ENCODE results near the gene KIF21A.

Gene KIF21A

DNA sequence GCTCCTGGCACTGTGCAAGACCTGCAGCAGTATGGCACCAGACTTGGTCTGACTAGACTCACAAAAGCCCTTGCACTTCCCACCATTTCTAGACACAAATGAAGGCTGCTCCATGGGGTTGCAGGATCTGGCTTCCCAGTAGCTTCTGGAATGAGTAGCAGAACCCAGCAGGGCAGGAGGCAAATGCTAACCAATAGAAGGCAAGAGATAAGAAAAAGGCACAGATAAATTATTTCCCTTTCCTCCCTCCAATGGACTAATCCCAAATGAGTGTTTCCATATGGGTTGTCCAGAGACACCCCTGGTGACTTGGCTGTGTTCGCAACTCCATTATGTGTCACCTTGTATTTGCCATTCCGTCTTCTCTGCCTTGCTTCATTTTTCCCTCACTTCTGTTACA lies 49.7 kb downstream of the KIF21A start:
- TF ChIP-seq TEAD4 (IDR thresholded peaks at IDR 0.05): no peak
- TF ChIP-seq, protein P1, sequence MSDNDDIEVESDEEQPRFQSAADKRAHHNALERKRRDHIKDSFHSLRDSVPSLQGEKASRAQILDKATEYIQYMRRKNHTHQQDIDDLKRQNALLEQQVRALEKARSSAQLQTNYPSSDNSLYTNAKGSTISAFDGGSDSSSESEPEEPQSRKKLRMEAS (IDR thresholded peaks at IDR 0.05): no peak
- TF ChIP-seq EP300 (IDR thresholded peaks at IDR 0.05; ENCODE audit: borderline replicate concordance): no peak
- TF ChIP-seq ZBTB7A (IDR thresholded peaks at IDR 0.05; ENCODE audit: low read depth): no peak
- no peak for TF ChIP-seq TCF12 (IDR thresholded peaks at IDR 0.05; ENCODE audit: low read depth)
- no peak for TF ChIP-seq RAD21 (IDR thresholded peaks at IDR 0.05; ENCODE audit: low read depth)
- TF ChIP-seq NFIC (IDR thresholded peaks at IDR 0.05): no peak
- TF ChIP-seq TAF1 (IDR thresholded peaks at IDR 0.05; ENCODE audit: low read depth): no peak
- TF ChIP-seq, protein P2, sequence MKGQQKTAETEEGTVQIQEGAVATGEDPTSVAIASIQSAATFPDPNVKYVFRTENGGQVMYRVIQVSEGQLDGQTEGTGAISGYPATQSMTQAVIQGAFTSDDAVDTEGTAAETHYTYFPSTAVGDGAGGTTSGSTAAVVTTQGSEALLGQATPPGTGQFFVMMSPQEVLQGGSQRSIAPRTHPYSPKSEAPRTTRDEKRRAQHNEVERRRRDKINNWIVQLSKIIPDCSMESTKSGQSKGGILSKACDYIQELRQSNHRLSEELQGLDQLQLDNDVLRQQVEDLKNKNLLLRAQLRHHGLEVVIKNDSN (IDR thresholded peaks at IDR 0.05): no peak
- no peak for TF ChIP-seq CEBPB (IDR thresholded peaks at IDR 0.05)
- no peak for TF ChIP-seq CREB1 (IDR thresholded peaks at IDR 0.05; ENCODE audit: low read depth)

DNA sequence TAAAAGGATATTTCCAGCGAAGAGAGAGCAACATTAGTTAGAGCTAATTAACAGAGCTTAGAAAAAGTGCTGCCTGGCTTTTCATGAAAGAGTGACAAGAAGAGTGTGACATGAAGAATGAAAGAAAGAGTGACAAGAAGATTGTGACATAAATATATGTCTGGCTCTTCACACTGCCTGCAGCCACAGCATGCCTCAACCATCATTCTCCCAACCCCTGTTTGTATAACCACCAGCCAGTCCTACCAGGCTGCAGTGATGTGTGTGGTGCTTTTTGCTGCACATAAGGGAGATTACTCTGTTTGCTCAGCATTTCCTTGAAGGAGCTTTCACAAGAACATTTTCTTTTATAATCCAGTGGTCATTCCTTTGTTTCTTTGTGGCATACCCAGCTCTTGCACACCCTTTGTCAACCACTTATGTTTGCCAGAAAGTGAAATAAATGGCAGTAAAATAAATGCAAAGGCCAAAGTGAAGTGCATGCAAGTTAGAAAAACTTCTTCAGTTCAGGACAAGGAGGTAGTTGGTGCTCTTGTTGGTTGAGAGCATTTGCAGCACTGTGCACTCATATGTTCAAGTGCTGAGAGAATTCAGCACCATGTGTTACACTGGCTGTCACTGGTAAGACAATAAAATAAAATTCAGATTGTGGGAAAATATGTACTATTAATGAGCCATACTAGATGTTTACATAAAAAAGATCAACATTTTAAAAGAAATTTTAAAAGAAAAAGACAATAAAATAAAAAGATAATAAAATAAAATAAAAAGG lies 50.6 kb downstream of the KIF21A start:
- TF ChIP-seq YY1 (IDR thresholded peaks at IDR 0.05; ENCODE audit: low read depth): no peak
- TF ChIP-seq NFIC (IDR thresholded peaks at IDR 0.05): no peak
- TF ChIP-seq, protein P3, sequence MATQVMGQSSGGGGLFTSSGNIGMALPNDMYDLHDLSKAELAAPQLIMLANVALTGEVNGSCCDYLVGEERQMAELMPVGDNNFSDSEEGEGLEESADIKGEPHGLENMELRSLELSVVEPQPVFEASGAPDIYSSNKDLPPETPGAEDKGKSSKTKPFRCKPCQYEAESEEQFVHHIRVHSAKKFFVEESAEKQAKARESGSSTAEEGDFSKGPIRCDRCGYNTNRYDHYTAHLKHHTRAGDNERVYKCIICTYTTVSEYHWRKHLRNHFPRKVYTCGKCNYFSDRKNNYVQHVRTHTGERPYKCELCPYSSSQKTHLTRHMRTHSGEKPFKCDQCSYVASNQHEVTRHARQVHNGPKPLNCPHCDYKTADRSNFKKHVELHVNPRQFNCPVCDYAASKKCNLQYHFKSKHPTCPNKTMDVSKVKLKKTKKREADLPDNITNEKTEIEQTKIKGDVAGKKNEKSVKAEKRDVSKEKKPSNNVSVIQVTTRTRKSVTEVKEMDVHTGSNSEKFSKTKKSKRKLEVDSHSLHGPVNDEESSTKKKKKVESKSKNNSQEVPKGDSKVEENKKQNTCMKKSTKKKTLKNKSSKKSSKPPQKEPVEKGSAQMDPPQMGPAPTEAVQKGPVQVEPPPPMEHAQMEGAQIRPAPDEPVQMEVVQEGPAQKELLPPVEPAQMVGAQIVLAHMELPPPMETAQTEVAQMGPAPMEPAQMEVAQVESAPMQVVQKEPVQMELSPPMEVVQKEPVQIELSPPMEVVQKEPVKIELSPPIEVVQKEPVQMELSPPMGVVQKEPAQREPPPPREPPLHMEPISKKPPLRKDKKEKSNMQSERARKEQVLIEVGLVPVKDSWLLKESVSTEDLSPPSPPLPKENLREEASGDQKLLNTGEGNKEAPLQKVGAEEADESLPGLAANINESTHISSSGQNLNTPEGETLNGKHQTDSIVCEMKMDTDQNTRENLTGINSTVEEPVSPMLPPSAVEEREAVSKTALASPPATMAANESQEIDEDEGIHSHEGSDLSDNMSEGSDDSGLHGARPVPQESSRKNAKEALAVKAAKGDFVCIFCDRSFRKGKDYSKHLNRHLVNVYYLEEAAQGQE (IDR thresholded peaks at IDR 0.05; ENCODE audit: low read depth): no peak
- no peak for TF ChIP-seq ZBTB7A (IDR thresholded peaks at IDR 0.05; ENCODE audit: low read depth)
- TF ChIP-seq TAF1 (IDR thresholded peaks at IDR 0.05; ENCODE audit: low read depth): no peak
- no peak for TF ChIP-seq TEAD4 (IDR thresholded peaks at IDR 0.05)
- no peak for TF ChIP-seq TCF12 (IDR thresholded peaks at IDR 0.05; ENCODE audit: low read depth)
- no peak for TF ChIP-seq CREB1 (IDR thresholded peaks at IDR 0.05; ENCODE audit: low read depth)
- TF ChIP-seq RAD21 (IDR thresholded peaks at IDR 0.05; ENCODE audit: low read depth): no peak
- TF ChIP-seq, protein P2 (IDR thresholded peaks at IDR 0.05): no peak
- TF ChIP-seq CEBPB (IDR thresholded peaks at IDR 0.05): no peak
- TF ChIP-seq EGR1 (IDR thresholded peaks at IDR 0.05): no peak
- TF ChIP-seq, protein P1 (IDR thresholded peaks at IDR 0.05): no peak

DNA sequence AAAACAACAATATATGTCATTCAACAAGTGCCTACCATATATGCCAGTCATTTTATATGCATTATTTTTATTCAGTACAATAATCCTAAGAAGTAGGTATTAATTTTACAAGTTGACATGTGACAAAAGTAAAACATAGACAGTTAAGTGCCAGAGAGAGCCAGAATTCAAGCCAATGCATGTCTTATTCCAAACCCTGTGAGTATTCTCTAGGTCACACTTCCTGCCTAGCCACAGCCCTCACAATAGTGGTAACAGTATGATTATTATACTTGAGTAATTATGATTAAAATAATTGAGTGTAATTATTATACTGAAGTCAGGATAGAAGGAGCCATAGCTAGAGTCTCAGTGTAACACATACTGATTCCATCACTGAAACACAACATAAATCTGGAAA lies 52.2 kb downstream of the KIF21A start:
- TF ChIP-seq EGR1 (IDR thresholded peaks at IDR 0.05) (no peak), FOXM1 (IDR thresholded peaks at IDR 0.05; ENCODE audit: borderline replicate concordance, low read depth) (no peak), TAF1 (IDR thresholded peaks at IDR 0.05; ENCODE audit: low read depth) (no peak), CREB1 (IDR thresholded peaks at IDR 0.05; ENCODE audit: low read depth) (no peak), RAD21 (IDR thresholded peaks at IDR 0.05; ENCODE audit: low read depth) (no peak), TCF12 (IDR thresholded peaks at IDR 0.05; ENCODE audit: low read depth) (no peak), ZBTB7A (IDR thresholded peaks at IDR 0.05; ENCODE audit: low read depth) (no peak), TEAD4 (IDR thresholded peaks at IDR 0.05) (no peak), CEBPB (IDR thresholded peaks at IDR 0.05) (no peak), NFIC (IDR thresholded peaks at IDR 0.05) (no peak), YY1 (IDR thresholded peaks at IDR 0.05; ENCODE audit: low read depth) (no peak), EP300 (IDR thresholded peaks at IDR 0.05; ENCODE audit: borderline replicate concordance) (no peak)
- TF ChIP-seq, protein P2 (IDR thresholded peaks at IDR 0.05): no peak
- TF ChIP-seq, protein P1 (IDR thresholded peaks at IDR 0.05): no peak
- TF ChIP-seq, protein P3 (IDR thresholded peaks at IDR 0.05; ENCODE audit: low read depth): no peak

DNA sequence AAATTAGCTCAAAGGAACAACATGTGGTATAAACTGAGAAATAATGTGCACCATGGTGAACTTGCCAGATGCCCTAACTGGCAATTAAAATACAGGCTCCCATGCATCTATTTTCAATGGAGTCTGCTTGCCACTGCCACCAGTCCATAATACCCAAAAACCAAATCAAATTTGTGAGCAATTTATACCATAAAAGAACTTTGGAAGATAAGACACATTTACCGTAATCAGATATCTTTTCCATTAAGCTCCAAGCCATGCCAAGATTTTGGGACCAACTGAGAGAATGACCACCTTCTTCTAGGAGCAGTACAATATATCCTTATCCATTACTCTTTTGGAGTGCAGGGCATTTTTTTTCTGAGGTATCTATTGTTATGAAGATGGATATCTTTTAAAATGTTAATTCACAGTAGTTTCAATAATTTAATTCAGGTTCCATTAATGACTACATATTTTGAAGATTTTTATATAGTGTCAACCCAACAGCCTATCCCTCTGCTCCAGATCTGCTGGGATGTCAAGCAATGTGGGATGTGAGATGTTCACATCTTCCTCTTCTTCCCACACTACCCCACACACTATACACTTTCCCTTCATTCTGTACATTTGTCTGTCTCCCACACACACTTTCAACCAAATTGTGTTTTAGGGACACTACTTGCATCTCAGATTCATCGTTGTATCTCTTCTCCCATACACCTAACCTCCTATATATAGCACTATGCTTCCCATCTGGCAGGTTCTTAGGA lies 53.3 kb downstream of the KIF21A start:
- TF ChIP-seq CEBPB (IDR thresholded peaks at IDR 0.05) (no peak), CREB1 (IDR thresholded peaks at IDR 0.05; ENCODE audit: low read depth) (no peak), NFIC (IDR thresholded peaks at IDR 0.05) (no peak), ZBTB7A (IDR thresholded peaks at IDR 0.05; ENCODE audit: low read depth) (no peak), FOXM1 (IDR thresholded peaks at IDR 0.05; ENCODE audit: borderline replicate concordance, low read depth) (no peak), EGR1 (IDR thresholded peaks at IDR 0.05) (no peak), RAD21 (IDR thresholded peaks at IDR 0.05; ENCODE audit: low read depth) (no peak), YY1 (IDR thresholded peaks at IDR 0.05; ENCODE audit: low read depth) (no peak), TCF12 (IDR thresholded peaks at IDR 0.05; ENCODE audit: low read depth) (no peak), EP300 (IDR thresholded peaks at IDR 0.05; ENCODE audit: borderline replicate concordance) (no peak), TAF1 (IDR thresholded peaks at IDR 0.05; ENCODE audit: low read depth) (no peak), TEAD4 (IDR thresholded peaks at IDR 0.05) (no peak)
- TF ChIP-seq, protein P2 (IDR thresholded peaks at IDR 0.05): no peak
- TF ChIP-seq, protein P3 (IDR thresholded peaks at IDR 0.05; ENCODE audit: low read depth): no peak
- TF ChIP-seq, protein P1 (IDR thresholded peaks at IDR 0.05): no peak

All from Ishikawa (cell line).